Measurements from ENCODE around the gene CFAP100.

Gene CFAP100

DNA sequence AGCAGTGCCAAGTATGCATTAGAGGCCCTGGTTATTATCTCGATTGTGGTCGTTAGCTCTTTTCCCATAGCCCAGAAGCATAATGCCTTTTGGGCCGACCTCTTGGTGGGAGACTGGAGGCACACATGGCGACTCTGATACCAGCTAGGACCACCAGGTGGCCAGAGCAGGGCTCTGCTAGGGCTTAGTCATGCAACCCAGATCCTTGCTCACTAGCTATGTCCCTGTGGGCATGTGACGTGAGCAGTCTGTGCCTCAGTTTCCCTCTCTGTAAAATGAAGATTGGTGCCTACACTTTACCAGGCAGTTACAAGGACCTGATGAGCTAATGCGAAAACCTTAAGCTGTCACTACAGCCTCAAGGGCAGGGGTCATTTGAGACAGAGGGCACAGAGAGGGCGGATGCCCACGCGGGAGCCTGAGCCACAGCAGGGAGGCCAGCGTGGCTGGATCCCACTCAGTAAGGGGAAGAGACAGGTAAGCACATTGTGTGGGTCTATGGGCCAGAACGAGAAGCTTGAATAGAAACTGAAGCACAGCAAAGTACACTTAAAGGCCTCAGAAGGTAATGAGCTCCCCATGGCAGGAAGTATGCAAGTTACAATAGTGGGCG, 46.3 kb upstream of the CFAP100 start:
- Histone ChIP-seq H3K4me3 (ENCODE audit: low read depth in 1 of 2, low read length in 1 of 2) (no peak overlapping the region), H3K27ac (no peak overlapping the region), H3K27me3 (no peaks in the 10 kb centered on the region), H3K9me3 (no peaks in the 10 kb centered on the region), H3K4me1 (ENCODE audit: control insufficient read depth in 1 of 2, insufficient read depth in 1 of 2, low read depth in 1 of 2, low read length in 1 of 2) (peaks cover 0 to 8% of the 10 kb centered on the region in 2 experiments), H3K36me3 (no peaks in the 10 kb centered on the region)
- TF ChIP-seq, protein P1, sequence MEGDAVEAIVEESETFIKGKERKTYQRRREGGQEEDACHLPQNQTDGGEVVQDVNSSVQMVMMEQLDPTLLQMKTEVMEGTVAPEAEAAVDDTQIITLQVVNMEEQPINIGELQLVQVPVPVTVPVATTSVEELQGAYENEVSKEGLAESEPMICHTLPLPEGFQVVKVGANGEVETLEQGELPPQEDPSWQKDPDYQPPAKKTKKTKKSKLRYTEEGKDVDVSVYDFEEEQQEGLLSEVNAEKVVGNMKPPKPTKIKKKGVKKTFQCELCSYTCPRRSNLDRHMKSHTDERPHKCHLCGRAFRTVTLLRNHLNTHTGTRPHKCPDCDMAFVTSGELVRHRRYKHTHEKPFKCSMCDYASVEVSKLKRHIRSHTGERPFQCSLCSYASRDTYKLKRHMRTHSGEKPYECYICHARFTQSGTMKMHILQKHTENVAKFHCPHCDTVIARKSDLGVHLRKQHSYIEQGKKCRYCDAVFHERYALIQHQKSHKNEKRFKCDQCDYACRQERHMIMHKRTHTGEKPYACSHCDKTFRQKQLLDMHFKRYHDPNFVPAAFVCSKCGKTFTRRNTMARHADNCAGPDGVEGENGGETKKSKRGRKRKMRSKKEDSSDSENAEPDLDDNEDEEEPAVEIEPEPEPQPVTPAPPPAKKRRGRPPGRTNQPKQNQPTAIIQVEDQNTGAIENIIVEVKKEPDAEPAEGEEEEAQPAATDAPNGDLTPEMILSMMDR (IDR thresholded peaks at IDR 0.05), result no peak

DNA sequence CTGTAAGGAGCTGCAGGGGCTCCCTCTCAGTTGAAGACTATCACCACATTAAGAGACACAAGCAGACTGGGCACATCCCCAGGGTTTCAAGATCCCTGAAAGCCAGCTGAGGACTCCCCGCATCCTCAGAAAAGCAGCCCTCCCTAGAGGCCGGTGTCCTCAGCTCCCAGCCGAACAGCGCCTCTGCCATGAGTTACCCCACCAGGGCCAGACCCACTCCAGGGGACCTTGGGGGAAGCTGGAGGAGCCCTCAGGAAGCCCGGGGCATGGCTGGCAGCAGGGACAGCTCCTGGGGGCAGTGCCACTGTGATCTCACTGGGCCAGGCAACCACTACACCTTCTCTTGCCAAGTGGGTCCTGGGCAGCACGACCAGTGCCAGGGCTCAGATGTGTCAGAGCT, 45.6 kb upstream of the CFAP100 start:
- Histone ChIP-seq H3K4me1 (ENCODE audit: control insufficient read depth in 1 of 2, insufficient read depth in 1 of 2, low read depth in 1 of 2, low read length in 1 of 2) (peaks cover 0 to 8% of the 10 kb centered on the region in 2 experiments), H3K27me3 (peaks cover 6% of the 10 kb centered on the region), H3K36me3 (no peaks in the 10 kb centered on the region), H3K27ac (no peak overlapping the region), H3K4me3 (ENCODE audit: low read depth in 1 of 2, low read length in 1 of 2) (no peak overlapping the region), H3K9me3 (no peaks in the 10 kb centered on the region)
- TF ChIP-seq, protein P1 (IDR thresholded peaks at IDR 0.05), result no peak

DNA sequence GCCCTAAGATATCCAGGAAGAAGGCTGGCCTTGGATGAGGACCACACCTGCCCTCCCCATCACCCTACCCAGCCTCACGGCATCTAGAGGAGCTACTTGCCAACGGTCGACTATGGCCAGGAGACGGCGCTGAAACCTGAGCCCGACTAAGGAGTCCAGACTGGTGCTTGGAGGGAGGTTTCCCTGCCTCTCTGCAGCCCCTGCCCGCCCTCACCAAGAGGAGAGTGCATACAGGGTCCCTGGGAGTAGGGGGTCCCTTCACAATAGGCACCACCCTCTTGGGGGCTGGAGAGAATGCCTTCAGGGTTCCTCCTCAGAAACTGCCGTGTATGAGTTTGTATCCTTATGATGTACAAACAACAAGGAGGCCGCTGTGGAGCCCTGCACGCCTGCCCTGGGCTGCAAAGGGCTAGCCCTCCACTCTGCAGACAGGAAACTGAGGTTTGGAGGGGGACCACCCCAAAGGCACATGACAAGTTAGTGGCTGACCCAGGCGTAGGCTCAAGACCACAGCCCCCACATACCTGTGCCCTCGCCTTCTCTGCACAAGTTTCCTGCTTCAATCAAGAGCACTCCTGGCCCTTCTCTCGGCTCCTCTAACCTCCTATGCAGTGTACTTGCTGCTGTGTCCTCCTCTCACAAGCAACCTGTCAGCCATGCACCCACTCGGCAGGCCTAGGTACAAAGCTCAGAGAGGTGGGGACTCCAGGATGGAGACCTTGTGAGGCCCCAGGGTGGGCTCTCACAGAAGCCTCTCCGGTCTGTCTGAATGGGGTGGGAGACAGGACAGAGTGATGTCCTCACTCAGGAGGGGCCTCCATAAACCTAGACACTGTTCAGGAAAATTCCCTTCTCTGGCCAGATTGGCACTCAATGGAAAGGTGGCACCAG, 44.9 kb upstream of the CFAP100 start:
- no peak overlapping the region for H3K4me3 ChIP-seq (ENCODE audit: low read depth in 1 of 2, low read length in 1 of 2)
- no peaks in the 10 kb centered on the region for H3K36me3 ChIP-seq
- peaks cover 0 to 8% of the 10 kb centered on the region in 2 experiments for H3K4me1 ChIP-seq (ENCODE audit: control insufficient read depth in 1 of 2, insufficient read depth in 1 of 2, low read depth in 1 of 2, low read length in 1 of 2)
- H3K27me3 ChIP-seq, result peaks cover 14% of the 10 kb centered on the region
- H3K27ac ChIP-seq, result no peak overlapping the region
- H3K9me3 ChIP-seq, result no peaks in the 10 kb centered on the region
- TF ChIP-seq, protein P1 (IDR thresholded peaks at IDR 0.05), result no peak

DNA sequence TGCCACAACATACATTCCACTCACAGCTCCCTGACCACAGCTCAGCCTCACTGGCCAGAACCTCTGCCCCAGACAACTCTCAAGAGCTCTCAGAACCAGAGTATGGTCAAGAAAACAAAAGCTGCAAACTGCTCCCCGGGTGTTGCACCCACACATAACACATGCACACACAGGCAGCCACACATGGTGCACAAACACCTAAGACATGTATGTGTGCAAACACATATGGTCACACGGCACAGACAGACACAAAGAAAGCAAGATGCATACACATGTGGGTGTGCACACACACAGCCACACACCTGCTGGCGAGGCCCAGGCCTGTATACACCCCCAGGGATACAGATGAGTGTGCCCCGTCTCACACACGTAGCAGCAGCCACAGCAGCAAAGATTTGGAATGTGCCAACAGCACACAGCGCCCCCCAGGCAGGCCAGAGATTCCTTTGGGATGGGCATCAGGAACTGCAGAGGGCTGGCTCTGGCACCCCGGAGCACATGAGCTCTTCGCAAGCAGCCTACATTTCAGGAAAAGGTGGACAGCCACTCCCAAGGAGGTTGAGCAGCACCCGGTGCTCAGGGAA, 44.1 kb upstream of the CFAP100 start:
- TF ChIP-seq, protein P1 (IDR thresholded peaks at IDR 0.05), result no peak
- Histone ChIP-seq H3K36me3 (no peaks in the 10 kb centered on the region), H3K9me3 (no peaks in the 10 kb centered on the region), H3K4me1 (ENCODE audit: control insufficient read depth in 1 of 2, insufficient read depth in 1 of 2, low read depth in 1 of 2, low read length in 1 of 2) (peaks cover 0 to 8% of the 10 kb centered on the region in 2 experiments), H3K27ac (no peak overlapping the region), H3K27me3 (peaks cover 22% of the 10 kb centered on the region), H3K4me3 (ENCODE audit: low read depth in 1 of 2, low read length in 1 of 2) (no peak overlapping the region)

DNA sequence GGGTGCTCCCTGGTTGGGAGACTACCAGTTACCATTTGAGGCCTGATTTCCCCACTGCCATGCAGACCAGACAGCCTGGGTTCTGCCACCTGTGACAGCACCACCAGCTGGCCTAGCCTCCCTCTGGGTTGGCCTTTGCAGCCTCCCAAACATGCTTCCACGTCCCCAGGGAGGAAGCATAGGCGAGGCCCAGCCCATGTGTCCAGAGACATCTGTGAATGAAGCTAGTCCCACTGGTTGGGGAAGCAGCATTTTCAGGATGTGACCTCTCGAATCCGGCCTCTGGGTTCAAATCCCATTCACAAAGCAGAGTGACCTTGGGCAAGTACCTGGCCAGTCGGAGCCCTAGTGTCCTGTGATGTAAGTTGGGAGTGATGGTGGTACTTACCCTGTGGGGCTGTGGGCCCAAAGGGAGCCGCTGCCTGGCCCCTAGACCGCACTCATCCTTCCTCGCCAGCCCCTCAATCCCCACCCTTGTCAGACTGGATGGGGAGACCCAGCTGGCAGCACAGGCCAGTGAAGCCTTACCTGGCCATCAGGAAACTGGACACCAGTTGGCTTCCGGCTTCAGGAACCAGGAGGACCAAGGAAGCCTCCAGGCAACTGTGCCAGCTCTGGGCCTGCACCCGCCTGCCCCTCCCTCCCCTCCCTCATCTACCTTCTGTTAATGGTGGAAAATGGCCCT, 43.5 kb upstream of the CFAP100 start:
- Histone ChIP-seq H3K4me1 (ENCODE audit: control insufficient read depth in 1 of 2, insufficient read depth in 1 of 2, low read depth in 1 of 2, low read length in 1 of 2) (peaks cover 5 to 12% of the 10 kb centered on the region in 2 experiments), H3K4me3 (ENCODE audit: low read depth in 1 of 2, low read length in 1 of 2) (no peak overlapping the region), H3K27ac (no peak overlapping the region), H3K27me3 (peaks cover 28% of the 10 kb centered on the region), H3K36me3 (no peaks in the 10 kb centered on the region), H3K9me3 (no peaks in the 10 kb centered on the region)
- TF ChIP-seq, protein P1 (IDR thresholded peaks at IDR 0.05), result no peak
